ENCODE results near the gene CTDSPL.

GRCh38 chr3:37886395-37886794 is 24.7 kb downstream of the CTDSPL start:
- TF ChIP-seq POLR2AphosphoS5 (IDR thresholded peaks at IDR 0.05; ENCODE audit: low read depth, low read length) (no peak), EP300 (IDR thresholded peaks at IDR 0.05; ENCODE audit: borderline replicate concordance in 1 of 2, low read depth in 2 of 2, low read length in 2 of 2) (no peak), RAD21 (IDR thresholded peaks at IDR 0.05 in 1 of 2, conservative IDR thresholded peaks at IDR 0.05 in 1 of 2; ENCODE audit: low read depth in 2 of 2, low read length in 2 of 2) (no peak), EZH2 (IDR thresholded peaks at IDR 0.05; ENCODE audit: low read depth, low read length, severe bottlenecking) (no peak), RFX5 (IDR thresholded peaks at IDR 0.05; ENCODE audit: borderline replicate concordance, low read depth, low read length) (no peak), CTCF (IDR thresholded peaks at IDR 0.05; ENCODE audit: control extremely low read depth in 1 of 3, insufficient read depth in 1 of 3, low read depth in 1 of 3, low read length in 3 of 3) (no peak), MAX (IDR thresholded peaks at IDR 0.05) (no peak), POLR2A (IDR thresholded peaks at IDR 0.05; ENCODE audit: control extremely low read depth in 1 of 2, low read depth in 2 of 2, low read length in 2 of 2) (no peak), ZNF274 (IDR thresholded peaks at IDR 0.05; ENCODE audit: borderline replicate concordance, extremely low read depth, low read length) (no peak), MAFK (IDR thresholded peaks at IDR 0.05; ENCODE audit: low read depth, low read length) (no peak), CBX5 (IDR thresholded peaks at IDR 0.05; ENCODE audit: low read depth, low read length) (no peak), SUZ12 (IDR thresholded peaks at IDR 0.05; ENCODE audit: low read length) (no peak), SRF (IDR thresholded peaks at IDR 0.05; ENCODE audit: low read depth, low read length) (no peak)
